Loucy (cell line): ENCODE results near the gene TENM4.

Source experiments
- H2AFZ ChIP-seq: fragments of 200-600 bp; sonication (generic); 2 replicates; pipeline ENCODE4 v1.6.0; 2016; ENCODE audit warnings: antibody characterized with exemption, mild to moderate bottlenecking, low read length, moderate library complexity
- H3F3A ChIP-seq: fragments of 200-600 bp; 2 replicates; pipeline ENCODE4 v1.6.0; 2016; ENCODE audit warnings: antibody characterized with exemption, low read depth, mild to moderate bottlenecking
- H3K27me3 ChIP-seq: fragments of 200-600 bp; sonication (generic); 2 replicates; pipeline ENCODE4 v1.6.1; 2014; ENCODE audit warnings: low read length, mild to moderate bottlenecking; ENCODE audit not compliant: insufficient read depth, poor library complexity, severe bottlenecking
- H3K36me3 ChIP-seq: fragments of 200-600 bp; sonication (generic); 2 replicates; pipeline ENCODE4 v1.6.1; 2016; ENCODE audit warnings: low read length; ENCODE audit not compliant: insufficient read depth
- H3K4me1 ChIP-seq: fragments of 200-600 bp; sonication (generic); 2 replicates; pipeline ENCODE4 v1.5.1; 2014; ENCODE audit warnings: low read length, mild to moderate bottlenecking; ENCODE audit not compliant: insufficient read depth, poor library complexity, severe bottlenecking
- H3K4me2 ChIP-seq: fragments of 200-600 bp; sonication (generic); 2 replicates; pipeline ENCODE4 v1.6.0; 2014; ENCODE audit warnings: antibody characterized with exemption, low read length, low read depth, mild to moderate bottlenecking; ENCODE audit not compliant: poor library complexity, severe bottlenecking
- H3K4me3 ChIP-seq: fragments of 200-600 bp; sonication (generic); 2 replicates; pipeline ENCODE4 v1.5.1; 2014; ENCODE audit warnings: low read length, mild to moderate bottlenecking, mixed read lengths; ENCODE audit not compliant: poor library complexity, severe bottlenecking
- H3K79me2 ChIP-seq: fragments of 200-600 bp; sonication (generic); 2 replicates; pipeline ENCODE4 v1.6.1; 2014; ENCODE audit warnings: low read length; ENCODE audit not compliant: insufficient read depth
- H3K9ac ChIP-seq: fragments of 200-600 bp; sonication (generic); 2 replicates; pipeline ENCODE4 v1.6.0; 2014; ENCODE audit warnings: mild to moderate bottlenecking, low read depth, low read length, moderate library complexity; ENCODE audit not compliant: poor library complexity, severe bottlenecking
- H3K9me2 ChIP-seq: fragments of 200-600 bp; sonication (generic); replicated peaks from 2 replicates; pipeline ENCODE4 v1.6.1; 2016; ENCODE audit warnings: low read depth, low read length, mixed read lengths
- H3K9me3 ChIP-seq: fragments of 200-600 bp; sonication (generic); 2 replicates; pipeline ENCODE4 v1.6.1; 2014; ENCODE audit warnings: mild to moderate bottlenecking, antibody characterized with exemption, low read length, low read depth; ENCODE audit not compliant: insufficient read depth
- H4K20me1 ChIP-seq: fragments of 200-600 bp; sonication (generic); 2 replicates; pipeline ENCODE4 v1.6.0; 2014; ENCODE audit warnings: antibody characterized with exemption, low read length, mild to moderate bottlenecking; ENCODE audit not compliant: insufficient read depth, poor library complexity, severe bottlenecking
- EZH2phosphoT487 ChIP-seq: fragments of 200-600 bp; IDR thresholded peaks from 2 replicates; pipeline ENCODE4 v1.6.1; 2018; ENCODE audit warnings: antibody characterized with exemption, mild to moderate bottlenecking, moderate library complexity, borderline replicate concordance
- TF ChIP-seq, protein P1 (sequence below): fragments of 200-600 bp; sonication (generic); conservative IDR thresholded peaks from 2 replicates; pipeline ENCODE4 v1.5.1; 2014; ENCODE audit warnings: mild to moderate bottlenecking, antibody characterized with exemption, low read length

The TENM4 gene

GRCh38 chr11:78744202-78744601, 696.6 kb downstream of the TENM4 start:
- TF ChIP-seq, protein P1, sequence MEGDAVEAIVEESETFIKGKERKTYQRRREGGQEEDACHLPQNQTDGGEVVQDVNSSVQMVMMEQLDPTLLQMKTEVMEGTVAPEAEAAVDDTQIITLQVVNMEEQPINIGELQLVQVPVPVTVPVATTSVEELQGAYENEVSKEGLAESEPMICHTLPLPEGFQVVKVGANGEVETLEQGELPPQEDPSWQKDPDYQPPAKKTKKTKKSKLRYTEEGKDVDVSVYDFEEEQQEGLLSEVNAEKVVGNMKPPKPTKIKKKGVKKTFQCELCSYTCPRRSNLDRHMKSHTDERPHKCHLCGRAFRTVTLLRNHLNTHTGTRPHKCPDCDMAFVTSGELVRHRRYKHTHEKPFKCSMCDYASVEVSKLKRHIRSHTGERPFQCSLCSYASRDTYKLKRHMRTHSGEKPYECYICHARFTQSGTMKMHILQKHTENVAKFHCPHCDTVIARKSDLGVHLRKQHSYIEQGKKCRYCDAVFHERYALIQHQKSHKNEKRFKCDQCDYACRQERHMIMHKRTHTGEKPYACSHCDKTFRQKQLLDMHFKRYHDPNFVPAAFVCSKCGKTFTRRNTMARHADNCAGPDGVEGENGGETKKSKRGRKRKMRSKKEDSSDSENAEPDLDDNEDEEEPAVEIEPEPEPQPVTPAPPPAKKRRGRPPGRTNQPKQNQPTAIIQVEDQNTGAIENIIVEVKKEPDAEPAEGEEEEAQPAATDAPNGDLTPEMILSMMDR, result no peak
- no peak for TF ChIP-seq EZH2phosphoT487
- H3K4me2 ChIP-seq, result no peak overlapping the region
- H3K79me2 ChIP-seq, result no peaks in the 10 kb centered on the region
- no peaks in the 10 kb centered on the region for H4K20me1 ChIP-seq
- H3K4me1 ChIP-seq, result no peaks in the 10 kb centered on the region
- no peak overlapping the region for H3K9ac ChIP-seq
- H3K9me3 ChIP-seq, result no peaks in the 10 kb centered on the region; the same call in 1 of the 2 replicates
- H3K36me3 ChIP-seq, result no peaks in the 10 kb centered on the region
- H3K9me2 ChIP-seq, result no peaks in the 10 kb centered on the region
- H3K4me3 ChIP-seq, result no peak overlapping the region
- no peak overlapping the region for H2AFZ ChIP-seq
- H3F3A ChIP-seq, result no peaks in the 10 kb centered on the region
- H3K27me3 ChIP-seq, result no peaks in the 10 kb centered on the region

DNA sequence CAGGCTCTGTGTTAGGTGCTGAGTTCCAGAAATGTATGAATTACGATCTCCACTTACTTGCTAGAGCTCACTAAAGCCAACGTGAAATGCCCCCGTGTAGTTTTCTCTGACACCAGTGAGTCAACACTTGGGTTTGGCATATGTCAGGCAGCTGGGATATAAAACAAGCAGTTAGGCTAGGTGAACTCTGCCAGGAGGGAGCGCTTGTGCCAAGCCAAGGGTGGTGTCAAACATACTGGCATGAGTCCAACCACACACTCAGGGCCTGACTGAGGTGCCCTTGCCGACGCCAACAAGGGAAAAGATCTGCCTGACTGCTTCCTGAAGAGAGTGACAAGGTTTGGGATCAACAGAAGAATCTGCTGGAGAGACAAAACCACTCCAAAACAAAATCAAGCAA, 698.4 kb downstream of the TENM4 start:
- H3K27me3 ChIP-seq, result no peaks in the 10 kb centered on the region

DNA sequence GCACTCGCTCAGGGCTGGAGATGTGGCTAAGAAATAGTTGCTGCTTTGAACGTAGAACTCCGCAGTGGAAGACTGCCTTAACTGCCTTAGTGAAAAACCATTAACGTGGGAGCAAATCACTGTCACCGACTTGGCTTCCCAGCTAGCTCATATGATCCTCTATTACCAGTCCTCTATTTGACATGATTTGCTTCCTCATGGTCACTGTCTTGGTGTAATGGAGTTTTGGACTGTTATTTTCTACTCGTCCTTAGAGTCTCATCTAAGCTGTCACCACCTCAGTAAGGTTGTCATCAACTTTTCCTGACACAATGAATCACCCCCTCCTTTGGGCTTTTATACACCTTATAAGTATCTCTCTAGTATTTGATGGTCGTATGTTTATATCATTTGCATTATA, 699.1 kb downstream of the TENM4 start:
- Histone ChIP-seq H3K4me3 (no peak overlapping the region), H3K4me2 (no peak overlapping the region), H4K20me1 (no peaks in the 10 kb centered on the region), H3K79me2 (no peaks in the 10 kb centered on the region), H3K4me1 (no peaks in the 10 kb centered on the region), H3F3A (no peaks in the 10 kb centered on the region), H3K36me3 (no peaks in the 10 kb centered on the region), H3K9me2 (no peaks in the 10 kb centered on the region), H3K27me3 (no peaks in the 10 kb centered on the region), H2AFZ (no peak overlapping the region), H3K9ac (no peak overlapping the region), H3K9me3 (no peaks in the 10 kb centered on the region; the same call in 1 of the 2 replicates)
- no peak for TF ChIP-seq EZH2phosphoT487
- TF ChIP-seq, protein P1, result no peak

More for the DNA sequence above, 698.4 kb downstream of the TENM4 start:
- no peaks in the 10 kb centered on the region for H4K20me1 ChIP-seq
- H3F3A ChIP-seq, result no peaks in the 10 kb centered on the region
- no peak overlapping the region for H3K9ac ChIP-seq
- H3K4me3 ChIP-seq, result no peak overlapping the region
- no peaks in the 10 kb centered on the region for H3K79me2 ChIP-seq
- H3K4me2 ChIP-seq, result no peak overlapping the region
- H3K4me1 ChIP-seq, result no peaks in the 10 kb centered on the region
- no peak for TF ChIP-seq EZH2phosphoT487
- TF ChIP-seq, protein P1, result no peak
- H3K36me3 ChIP-seq, result no peaks in the 10 kb centered on the region
- H3K9me2 ChIP-seq, result no peaks in the 10 kb centered on the region
- H3K9me3 ChIP-seq, result no peaks in the 10 kb centered on the region; the same call in 1 of the 2 replicates
- no peak overlapping the region for H2AFZ ChIP-seq
